Caco-2 (cell line): ENCODE measurements around the gene IGFBP7. TPM values are rescaled to one million over a fixed set of nuclear protein-coding genes. Genes with fewer than 3 reads are reported as not detected.

Experiments
- BruUV-seq: library from RNA; stranded (reverse); fragments of 400-500 nt; replicated peaks from 2 replicates; lab custom pipeline; 2021; lab: Mats Ljungman, UMichigan
- CTCF ChIA-PET: fragments of 300-600 bp; sonication (Branson Sonifier 250); formaldehyde crosslinking; loops from one replicate; lab custom pipeline; 2022; ENCODE audit warnings: antibody characterized with exemption; lab: Charles Lee
- POLR2A ChIA-PET: fragments of 300-600 bp; sonication (Branson Sonifier 250); formaldehyde crosslinking; loops from one replicate; lab custom pipeline; 2022; ENCODE audit warnings: antibody characterized with exemption; lab: Charles Lee
- DNase-seq, 2 experiments: peaks; one replicate each; pipeline versions ENCODE4 v3.0.0 to v3.0.0-alpha.2; 2020 to 2022
- H3K27me3 ChIP-seq: replicated peaks from 2 replicates; pipeline ENCODE4 v1.6.0; 2011; ENCODE audit warnings: low read length; ENCODE audit not compliant: control insufficient read depth, insufficient read depth
- H3K36me3 ChIP-seq: 2 replicates; pipeline ENCODE4 v1.5.1; 2011; ENCODE audit warnings: low read length; ENCODE audit not compliant: control insufficient read depth, insufficient read depth
- H3K4me1 ChIP-seq: fragments of 250-450 bp; sonication (Bioruptor Pico); 2 replicates; pipeline ENCODE4 v1.5.1; 2020; ENCODE audit warnings: mild to moderate bottlenecking
- H3K4me3 ChIP-seq: 2 replicates; pipeline ENCODE4 v1.5.1; 2011; ENCODE audit warnings: low read depth, mild to moderate bottlenecking, control low read depth, low read length
- H3K9me3 ChIP-seq: fragments of 250-450 bp; sonication (Bioruptor Pico); 2 replicates; pipeline ENCODE4 v1.5.1; 2020; ENCODE audit warnings: mild to moderate bottlenecking, moderate library complexity
- H3K27ac Mint-ChIP-seq: one replicate; pipeline ENCODE4 v1.8.0; 2022; ENCODE audit warnings: mixed read lengths; ENCODE audit not compliant: unreplicated experiment
- H3K27me3 Mint-ChIP-seq: one replicate; pipeline ENCODE4 v1.8.0; 2022; ENCODE audit warnings: mixed read lengths; ENCODE audit not compliant: insufficient read depth, unreplicated experiment
- H3K36me3 Mint-ChIP-seq: one replicate; pipeline ENCODE4 v1.8.0; 2022; ENCODE audit warnings: mild to moderate bottlenecking, mixed read lengths; ENCODE audit not compliant: insufficient read depth, unreplicated experiment
- H3K4me1 Mint-ChIP-seq: one replicate; pipeline ENCODE4 v1.8.0; 2022; ENCODE audit warnings: low read depth, mixed read lengths; ENCODE audit not compliant: unreplicated experiment
- H3K4me3 Mint-ChIP-seq: one replicate; pipeline ENCODE4 v1.8.0; 2022; ENCODE audit warnings: mild to moderate bottlenecking, moderate library complexity, mixed read lengths; ENCODE audit not compliant: unreplicated experiment
- H3K9me3 Mint-ChIP-seq: one replicate; pipeline ENCODE4 v1.8.0; 2022; ENCODE audit warnings: mixed read lengths; ENCODE audit not compliant: unreplicated experiment
- CTCF ChIP-seq, 2 experiments: fragments of 200-600 bp in 1 of 2; IDR thresholded peaks; 1 replicate in 1 of 2; 2 replicates in 1 of 2; pipeline versions ENCODE4 v1.5.1 to v1.8.0; 2011 to 2022; ENCODE audit warnings: antibody characterized with exemption in 1 of 2, control low read depth in 1 of 2, inconsistent platforms in 1 of 2, low read depth in 1 of 2, low read length in 1 of 2, mild to moderate bottlenecking in 1 of 2, moderate library complexity in 1 of 2; ENCODE audit not compliant: insufficient read depth in 1 of 2, severe bottlenecking in 1 of 2, unreplicated experiment in 1 of 2
- intact Hi-C: fragments of 100-400 bp; cut with micrococcal nuclease; formaldehyde crosslinking; loops from one replicate; pipeline ENCODE4 v1.10.0; 2022; ENCODE audit not compliant: unreplicated experiment
- total RNA-seq: library from RNA; stranded (reverse); gene quantifications from 2 replicates; pipeline ENCODE4 v1.2.3, GENCODE V29; 2022

The IGFBP7 gene
- total RNA-seq, 1 experiment from 2014 or later = 40.4 TPM

GRCh38 chr4:57131849-57132742, 21.9 kb upstream of the IGFBP7 start:
- BruUV-seq = no TSS peak
- Histone ChIP-seq H3K27me3 (no peaks in the 10 kb centered on the region), H3K4me1 (peaks cover 14% of the 10 kb centered on the region), H3K4me3 (no peak overlapping the region), H3K36me3 (no peaks in the 10 kb centered on the region), H3K9me3 (no peaks in the 10 kb centered on the region; the same call in 1 of the 2 replicates)
- peaks cover 8% of the 10 kb centered on the region for H3K9me3 Mint-ChIP-seq
- TF ChIP-seq CTCF (IDR thresholded peaks at IDR 0.05; ENCODE audit: insufficient read depth in 1 of 2, low read depth in 1 of 2, low read length in 1 of 2, severe bottlenecking in 1 of 2, unreplicated experiment in 1 of 2) = no peak
- ChIA-PET CTCF (interaction anchor here (0.6 to 1.3 kb wide), 3 partner anchors 21 to 94 kb away, joined by 3 to 6 read pairs (median 5); no protein-coding TSS in a partner anchor), POLR2A (interaction anchor here (0.5 to 0.9 kb wide), 2 partner anchors 53 to 697 kb away, joined by 3 to 4 read pairs; no protein-coding TSS in a partner anchor)
- intact Hi-C loops = loop anchor here (1.0 kb wide), 2 partner anchors 54 to 94 kb away; no protein-coding TSS in a partner anchor
- H3K27me3 Mint-ChIP-seq = no peaks in the 10 kb centered on the region
- H3K27ac Mint-ChIP-seq = peak overlapping the region; percentile 75
- DNase-seq = peak; percentile 60 to 62
- peaks cover 17% of the 10 kb centered on the region for H3K4me1 Mint-ChIP-seq
- peak overlapping the region; percentile 9 for H3K4me3 Mint-ChIP-seq
- H3K36me3 Mint-ChIP-seq = no peaks in the 10 kb centered on the region

- no peaks in the 10 kb centered on the region for H3K36me3 Mint-ChIP-seq
- Histone ChIP-seq H3K36me3 (no peaks in the 10 kb centered on the region), H3K27me3 (no peaks in the 10 kb centered on the region), H3K9me3 (no peaks in the 10 kb centered on the region; the same call in 1 of the 2 replicates), H3K4me3 (no peak overlapping the region), H3K4me1 (peaks cover 14% of the 10 kb centered on the region)
- no TSS peak for BruUV-seq
- intact Hi-C loops = no loop called here
- H3K9me3 Mint-ChIP-seq = peaks cover 27% of the 10 kb centered on the region
- H3K27me3 Mint-ChIP-seq = no peaks in the 10 kb centered on the region
- ChIA-PET CTCF (no interaction called here), POLR2A (no interaction called here)
- TF ChIP-seq CTCF (IDR thresholded peaks at IDR 0.05; ENCODE audit: insufficient read depth in 1 of 2, low read depth in 1 of 2, low read length in 1 of 2, severe bottlenecking in 1 of 2, unreplicated experiment in 1 of 2) = no peak
- H3K4me1 Mint-ChIP-seq = peaks cover 17% of the 10 kb centered on the region
- no peak for DNase-seq
- no peak overlapping the region for H3K27ac Mint-ChIP-seq
- no peak overlapping the region for H3K4me3 Mint-ChIP-seq
Measured at GRCh38 chr4:57129477-57129876, 19.3 kb upstream of the IGFBP7 start.

GRCh38 chr4:57127361-57127760, 17.2 kb upstream of the IGFBP7 start:
- CTCF ChIA-PET = no interaction called here

More at GRCh38 chr4:57127361-57127760, 17.2 kb upstream of the IGFBP7 start:
- intact Hi-C loops = no loop called here
- H3K4me3 Mint-ChIP-seq = no peak overlapping the region
- POLR2A ChIA-PET = no interaction called here
- H3K4me1 ChIP-seq = peaks cover 13% of the 10 kb centered on the region
- no peaks in the 10 kb centered on the region for H3K27me3 ChIP-seq
- H3K36me3 Mint-ChIP-seq = no peaks in the 10 kb centered on the region
- no peaks in the 10 kb centered on the region for H3K36me3 ChIP-seq
- H3K4me3 ChIP-seq = no peak overlapping the region
- BruUV-seq = no TSS peak
- H3K9me3 Mint-ChIP-seq = peaks cover 36% of the 10 kb centered on the region
- no peaks in the 10 kb centered on the region for H3K27me3 Mint-ChIP-seq
- H3K4me1 Mint-ChIP-seq = peaks cover 12% of the 10 kb centered on the region
- TF ChIP-seq CTCF (IDR thresholded peaks at IDR 0.05; ENCODE audit: insufficient read depth in 1 of 2, low read depth in 1 of 2, low read length in 1 of 2, severe bottlenecking in 1 of 2, unreplicated experiment in 1 of 2) = no peak
- no peak overlapping the region for H3K27ac Mint-ChIP-seq
- no peak for DNase-seq
- H3K9me3 ChIP-seq = no peaks in the 10 kb centered on the region; the same call in 1 of the 2 replicates
